GM13977 (cell line): ENCODE data around the gene SERPINE2.

Experiments used
- DNase-seq: peaks from one replicate; pipeline ENCODE4 v3.0.0; 2012; ENCODE audit warnings: low spot score
- in situ Hi-C: fragments of 300-500 bp; cut with MboI; formaldehyde crosslinking; loops from one replicate; pipeline ENCODE4 v1.12.0; 2022; ENCODE audit warnings: low sequenced_read_pairs, low pct_unique_long_range_greater_than_20kb, mixed read lengths, inconsistent platforms; ENCODE audit not compliant: unreplicated experiment
- TF ChIP-seq, protein P1 (sequence below): IDR thresholded peaks from 2 replicates; pipeline ENCODE4 v1.5.1; 2012; ENCODE audit warnings: mild to moderate bottlenecking, control low read depth; ENCODE audit not compliant: insufficient read depth; ENCODE audit errors: extremely low read depth, missing control alignments

The SERPINE2 gene

DNA sequence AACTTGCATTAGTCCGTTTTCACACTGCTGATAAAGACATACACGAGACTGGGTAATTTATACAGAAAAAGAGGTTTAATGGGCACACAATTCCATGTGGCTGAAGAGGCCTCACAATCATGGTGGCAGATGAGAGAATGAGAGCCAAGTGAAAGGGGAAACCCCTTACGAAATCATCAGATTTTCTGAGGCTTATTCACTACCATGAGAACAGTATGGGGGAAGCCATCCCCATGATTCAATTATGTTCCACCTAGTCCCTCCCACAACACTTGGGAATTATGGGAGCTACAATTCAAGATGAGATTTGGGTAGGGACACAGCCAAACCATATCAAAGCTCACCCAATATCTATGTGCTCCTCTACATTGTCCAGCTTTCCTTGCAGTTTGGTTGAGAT is 16.0 kb upstream of the SERPINE2 start:
- TF ChIP-seq, protein P1, sequence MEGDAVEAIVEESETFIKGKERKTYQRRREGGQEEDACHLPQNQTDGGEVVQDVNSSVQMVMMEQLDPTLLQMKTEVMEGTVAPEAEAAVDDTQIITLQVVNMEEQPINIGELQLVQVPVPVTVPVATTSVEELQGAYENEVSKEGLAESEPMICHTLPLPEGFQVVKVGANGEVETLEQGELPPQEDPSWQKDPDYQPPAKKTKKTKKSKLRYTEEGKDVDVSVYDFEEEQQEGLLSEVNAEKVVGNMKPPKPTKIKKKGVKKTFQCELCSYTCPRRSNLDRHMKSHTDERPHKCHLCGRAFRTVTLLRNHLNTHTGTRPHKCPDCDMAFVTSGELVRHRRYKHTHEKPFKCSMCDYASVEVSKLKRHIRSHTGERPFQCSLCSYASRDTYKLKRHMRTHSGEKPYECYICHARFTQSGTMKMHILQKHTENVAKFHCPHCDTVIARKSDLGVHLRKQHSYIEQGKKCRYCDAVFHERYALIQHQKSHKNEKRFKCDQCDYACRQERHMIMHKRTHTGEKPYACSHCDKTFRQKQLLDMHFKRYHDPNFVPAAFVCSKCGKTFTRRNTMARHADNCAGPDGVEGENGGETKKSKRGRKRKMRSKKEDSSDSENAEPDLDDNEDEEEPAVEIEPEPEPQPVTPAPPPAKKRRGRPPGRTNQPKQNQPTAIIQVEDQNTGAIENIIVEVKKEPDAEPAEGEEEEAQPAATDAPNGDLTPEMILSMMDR: no peak

GRCh38 chr2:224046752-224047151 is 7.7 kb upstream of the SERPINE2 start:
- in situ Hi-C loops: no loop called here
- no peak for DNase-seq
- TF ChIP-seq, protein P1: no peak

More for the DNA sequence above, 16.0 kb upstream of the SERPINE2 start:
- in situ Hi-C loops: no loop called here
- no peak for DNase-seq

GRCh38 chr2:224042191-224042696 is 3.2 kb upstream of the SERPINE2 start:
- TF ChIP-seq, protein P1: no peak
- DNase-seq: no peak
- in situ Hi-C loops: no loop called here

DNA sequence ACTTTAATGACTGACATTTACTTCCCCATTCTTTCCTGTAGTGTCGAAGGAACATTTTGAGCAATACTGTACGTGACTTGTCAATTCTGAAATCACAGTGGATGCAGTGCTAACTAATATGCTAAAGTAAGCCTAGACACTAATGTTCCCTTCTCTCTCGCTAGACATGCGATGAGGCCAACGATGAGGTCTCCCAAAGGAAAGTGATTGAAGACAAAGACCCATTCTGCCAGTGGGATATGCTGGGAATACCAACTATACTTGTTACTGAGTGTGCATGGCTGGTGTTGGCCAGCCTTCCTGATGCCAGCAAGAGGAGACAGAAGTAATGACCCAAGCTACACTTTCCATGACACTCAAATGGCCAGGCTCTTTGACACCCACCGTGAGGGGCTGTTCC is 2.5 kb upstream of the SERPINE2 start:
- in situ Hi-C loops: no loop called here
- no peak for DNase-seq
- TF ChIP-seq, protein P1: no peak

DNA sequence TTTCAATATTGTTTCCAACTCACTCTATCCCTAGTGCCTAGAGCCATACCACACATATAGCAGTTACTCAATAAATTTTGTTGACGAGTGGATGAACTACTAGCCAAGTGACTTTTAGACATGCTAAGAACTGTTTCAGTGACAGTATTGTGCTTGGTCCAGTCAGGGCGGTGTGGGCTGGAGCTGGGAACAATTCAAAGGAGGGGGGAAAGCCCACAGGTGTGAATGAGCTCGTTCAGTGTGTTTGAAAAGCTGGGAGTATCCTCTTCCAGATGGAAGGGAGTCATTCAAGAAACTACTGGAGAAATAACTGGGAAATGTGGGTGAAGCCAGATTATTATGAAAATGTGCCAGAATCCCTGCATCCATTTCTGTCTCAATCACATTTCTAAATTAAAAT is 1.7 kb upstream of the SERPINE2 start:
- DNase-seq: no peak
- in situ Hi-C loops: no loop called here
- TF ChIP-seq, protein P1: no peak

- in situ Hi-C loops: no loop called here
- TF ChIP-seq, protein P1: no peak
- no peak for DNase-seq
Observed at GRCh38 chr2:224039770-224040440, 819 bp upstream of the SERPINE2 start.

- DNase-seq: no peak
- in situ Hi-C loops: no loop called here
- TF ChIP-seq, protein P1: no peak
Observed at GRCh38 chr2:224038830-224039079, 331 bp downstream of the SERPINE2 start.
